IPS-18c (cell line): ENCODE measurements around the gene DAD1.

Experiments
- H3K4me3 ChIP-seq: 2 replicates; pipeline ENCODE4 v1.7.0; 2013; ENCODE audit warnings: low read depth, mild to moderate bottlenecking, low read length, moderate library complexity; ENCODE audit not compliant: insufficient read depth
- H3K9me3 ChIP-seq: one replicate; pipeline ENCODE4 v1.6.1; 2013; ENCODE audit warnings: mild to moderate bottlenecking, low read length, moderate library complexity; ENCODE audit not compliant: control insufficient read depth, insufficient read depth

DAD1 gene

GRCh38 chr14:22519877-22520685 is 68.9 kb downstream of the DAD1 start:
- H3K4me3 ChIP-seq: no peak overlapping the region

GRCh38 chr14:22518073-22518472 is 71.0 kb downstream of the DAD1 start:
- no peaks in the 10 kb centered on the region for H3K9me3 ChIP-seq
- no peak overlapping the region for H3K4me3 ChIP-seq

More at GRCh38 chr14:22519877-22520685, 68.9 kb downstream of the DAD1 start:
- no peaks in the 10 kb centered on the region for H3K9me3 ChIP-seq

GRCh38 chr14:22517117-22517720 is 71.8 kb downstream of the DAD1 start:
- no peak overlapping the region for H3K4me3 ChIP-seq
- peaks cover 2% of the 10 kb centered on the region for H3K9me3 ChIP-seq

- H3K4me3 ChIP-seq: no peak overlapping the region
Observed at GRCh38 chr14:22515929-22516328, 73.1 kb downstream of the DAD1 start.

More at GRCh38 chr14:22515929-22516328, 73.1 kb downstream of the DAD1 start:
- peaks cover 2% of the 10 kb centered on the region for H3K9me3 ChIP-seq
